NCI-H1694 (cell line): ENCODE measurements around the gene NLRP4.
"Not testable (repeated sequence)": the region's sequence is repeated elsewhere in the genome, so short reads cannot be mapped to it uniquely, and the experiment has no call there.

ENCODE experiments used
- DNase-seq: peaks from one replicate; lab custom pipeline; 2025; lab: John Stamatoyannopoulos, UW

NLRP4 gene

DNA sequence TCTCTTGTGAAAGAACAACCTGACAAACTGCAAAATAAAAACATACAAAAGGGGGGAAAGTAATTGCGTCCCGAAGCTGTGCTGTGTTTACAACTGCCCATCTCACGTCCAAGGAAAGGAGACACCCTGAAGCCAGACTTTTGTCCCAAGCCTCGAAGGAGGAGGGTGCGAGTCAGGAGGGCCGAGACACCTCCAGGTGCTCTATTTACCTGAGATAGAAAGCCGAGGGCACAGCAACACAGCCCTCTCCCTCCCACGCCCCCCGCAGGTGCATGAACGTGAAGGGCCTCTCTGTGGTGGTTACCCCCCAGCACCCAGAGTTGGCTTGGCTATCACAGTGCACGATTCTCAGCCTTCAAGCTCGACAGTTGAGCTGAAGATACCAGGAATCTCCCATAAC lies 62.6 kb downstream of the NLRP4 start:
- no peak for DNase-seq

DNA sequence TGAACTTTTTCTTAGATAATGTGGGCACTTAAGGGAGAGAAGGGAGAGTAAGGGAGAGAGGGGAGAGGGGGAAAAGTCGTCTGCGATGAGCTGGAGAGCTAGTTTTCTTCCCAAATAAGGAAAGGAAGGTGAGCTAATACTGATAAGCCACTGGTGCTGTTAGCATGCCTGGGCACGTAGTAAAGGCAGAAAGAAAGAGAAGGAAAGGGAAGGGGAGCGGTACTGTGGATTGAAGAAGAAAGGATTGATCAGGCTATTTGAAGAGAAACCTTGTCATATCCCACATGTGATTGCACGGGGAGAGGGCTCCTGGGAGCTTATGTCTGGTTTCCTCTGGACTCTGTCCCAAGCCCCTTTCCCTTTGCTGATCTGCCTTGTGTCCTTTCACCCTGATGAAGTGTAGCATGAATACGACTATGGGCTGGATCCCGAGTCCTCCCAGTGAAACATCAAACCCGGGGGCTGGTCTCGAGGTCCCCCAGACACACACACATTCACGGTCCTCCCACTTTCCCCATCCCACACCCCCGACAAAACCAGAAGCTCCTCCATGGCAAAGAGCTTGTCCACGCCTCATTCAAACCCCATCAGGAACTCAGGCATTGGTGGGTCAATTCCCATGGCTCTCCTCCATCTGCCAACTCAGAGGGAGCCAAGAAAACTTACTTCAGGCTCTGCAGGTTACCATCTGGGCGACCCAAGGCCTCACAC lies 65.2 kb downstream of the NLRP4 start:
- no peak for DNase-seq

DNA sequence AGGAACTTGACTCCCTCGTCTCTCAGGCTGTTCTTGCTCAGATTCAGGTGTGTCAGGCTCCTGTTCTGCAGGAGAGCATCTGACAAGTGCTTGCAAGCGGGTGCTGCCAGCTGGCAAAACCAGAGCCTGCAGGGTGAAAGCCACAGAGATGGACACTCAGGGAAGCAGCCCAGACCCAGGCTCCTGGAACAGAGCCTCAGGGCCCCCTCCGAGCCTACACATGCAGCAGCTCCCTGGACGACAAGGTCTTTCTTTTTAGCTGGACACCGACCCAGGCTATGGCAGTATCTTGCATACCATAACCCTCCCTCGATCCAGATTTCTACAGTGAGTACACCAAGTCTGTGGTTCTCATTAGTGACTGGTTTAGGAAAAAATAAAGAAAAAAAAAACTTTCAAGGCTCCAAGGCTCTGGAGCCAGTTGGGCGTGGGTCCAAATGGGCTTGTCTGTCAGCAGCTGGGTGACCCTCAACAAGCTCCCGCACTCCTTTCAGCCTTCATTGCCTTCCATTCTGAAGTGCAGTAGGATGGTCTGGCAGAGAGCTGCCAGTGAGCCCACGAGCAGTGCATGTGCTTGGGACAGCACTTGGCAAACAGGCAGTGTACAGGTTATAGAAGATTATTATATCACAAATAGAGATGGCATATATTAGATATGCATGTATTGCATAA lies 65.9 kb downstream of the NLRP4 start:
- no peak for DNase-seq

DNA sequence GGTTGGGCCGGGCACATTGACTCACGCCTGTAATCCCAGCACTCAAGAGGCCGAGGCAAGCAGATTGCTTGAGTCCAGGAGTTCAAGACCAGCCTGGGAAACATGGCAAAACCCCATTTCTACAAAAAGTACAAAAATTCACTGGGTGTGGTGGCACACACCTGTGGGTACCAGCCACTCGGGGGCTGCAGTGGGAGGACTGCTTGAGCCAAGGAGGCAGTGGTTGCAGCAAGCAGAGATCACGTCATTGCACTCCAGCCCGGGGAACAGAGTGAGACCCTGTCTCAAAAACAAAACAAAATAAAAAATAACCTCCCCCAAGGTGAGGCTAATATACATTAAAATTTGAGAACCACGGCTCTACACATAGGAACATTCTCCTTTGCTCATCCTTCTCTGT lies 70.9 kb downstream of the NLRP4 start:
- no peak for DNase-seq

DNA sequence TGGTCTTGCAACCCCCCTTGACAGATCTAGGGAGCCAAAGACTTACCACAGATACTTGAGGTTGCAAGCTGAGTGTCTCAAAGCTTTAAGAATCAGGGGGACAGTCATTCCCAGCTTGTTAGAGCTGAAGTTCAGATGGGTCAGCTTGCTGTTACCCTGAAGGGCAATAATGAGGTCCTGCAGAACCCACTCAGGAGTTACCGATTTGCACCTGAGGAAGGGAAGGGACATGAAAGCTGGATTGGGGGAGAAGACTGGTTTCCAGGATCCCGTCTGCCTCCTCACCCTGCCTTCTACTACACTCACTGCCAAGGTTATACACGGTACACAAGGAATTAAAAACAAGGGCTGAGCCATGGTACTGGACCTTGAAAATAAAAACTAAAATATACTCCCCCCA lies 71.4 kb downstream of the NLRP4 start:
- DNase-seq, result no peak

DNA sequence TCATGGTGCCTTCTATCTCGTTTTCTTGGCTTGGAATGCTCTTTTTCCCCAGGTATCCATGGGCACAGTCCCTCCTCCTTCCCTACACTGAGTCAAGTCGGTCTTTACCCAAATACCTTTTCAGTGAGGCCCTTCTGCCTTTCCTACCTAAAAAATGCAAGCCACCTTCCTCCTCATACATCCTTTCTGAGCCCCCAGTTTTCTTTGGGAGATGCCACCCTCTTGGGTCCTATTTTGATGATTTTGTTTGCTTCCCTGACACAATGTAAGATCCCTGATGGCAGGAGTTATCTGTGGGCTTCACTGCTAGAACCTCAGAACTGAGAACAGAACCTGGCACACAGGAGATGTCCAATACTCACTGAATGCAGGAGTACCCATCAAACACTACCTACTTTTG lies 73.5 kb downstream of the NLRP4 start:
- no peak for DNase-seq

DNA sequence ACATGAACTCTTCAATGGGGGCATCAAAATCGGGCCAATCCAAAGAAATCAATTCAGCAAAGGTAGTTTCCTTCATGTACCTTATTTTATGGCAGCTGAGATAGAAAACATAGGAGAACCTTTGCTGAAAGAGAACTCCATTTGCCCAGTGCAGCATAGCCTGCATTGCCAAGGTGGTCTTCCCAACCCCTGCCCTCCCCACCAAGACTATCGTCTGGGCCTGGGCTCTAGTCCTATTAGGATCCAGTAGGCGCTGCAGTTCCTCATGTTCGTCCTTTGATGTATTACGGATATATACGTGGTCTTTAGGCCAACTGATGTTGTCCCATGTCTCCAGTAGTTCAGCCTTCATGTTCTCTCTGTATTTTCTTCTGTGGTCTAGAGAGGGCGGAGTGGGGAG lies 76.6 kb downstream of the NLRP4 start:
- no peak for DNase-seq

DNA sequence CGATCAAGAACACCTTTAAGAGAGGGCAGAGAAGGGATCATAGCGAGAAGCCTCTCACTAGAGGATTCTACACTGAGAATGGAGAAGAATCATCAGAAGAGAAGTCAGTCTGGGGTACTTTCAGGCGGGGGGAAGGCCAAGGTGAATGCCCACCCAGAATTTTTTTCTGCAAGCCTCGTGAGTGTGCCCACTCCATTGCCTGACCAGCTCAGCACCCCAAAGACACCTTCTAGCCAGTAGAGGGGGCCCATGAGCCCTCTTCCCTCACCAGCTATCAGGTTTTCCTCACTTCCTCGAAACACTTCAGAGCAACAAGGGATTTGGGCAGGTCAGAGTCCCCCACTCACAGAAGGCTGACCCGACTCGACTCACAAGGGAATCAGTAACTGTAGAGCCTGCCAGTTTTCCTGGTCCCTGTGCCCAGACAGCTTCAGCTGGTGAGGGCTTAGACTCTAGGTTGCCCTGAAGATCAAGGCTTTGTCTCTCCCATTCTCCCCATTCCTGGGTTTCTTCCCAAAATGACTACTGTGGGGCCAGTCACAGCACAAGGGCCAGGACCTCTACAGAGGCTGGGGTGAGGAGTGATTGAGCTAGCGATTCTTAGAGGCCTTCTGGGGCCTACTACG lies 77.4 kb downstream of the NLRP4 start:
- DNase-seq, result no peak

DNA sequence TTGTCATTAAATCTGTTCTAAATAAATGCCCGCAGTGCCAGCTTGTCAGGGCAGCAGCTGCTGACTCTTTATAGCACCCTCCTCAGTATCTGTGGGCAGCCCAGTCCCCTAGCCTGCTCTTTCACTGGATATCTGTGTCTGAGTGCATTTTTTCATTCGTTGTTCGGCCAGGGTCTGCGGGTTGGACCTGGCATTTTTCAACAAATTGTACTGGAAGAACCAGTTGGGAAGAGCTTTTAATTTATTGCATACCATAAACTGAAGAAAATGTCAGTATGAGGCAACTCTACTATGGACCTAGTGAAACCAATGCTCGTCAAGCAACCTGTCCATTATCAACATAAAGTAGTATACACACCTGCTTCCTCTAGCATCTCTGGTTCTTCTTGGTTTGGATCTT lies 87.2 kb downstream of the NLRP4 start:
- no peak for DNase-seq

DNA sequence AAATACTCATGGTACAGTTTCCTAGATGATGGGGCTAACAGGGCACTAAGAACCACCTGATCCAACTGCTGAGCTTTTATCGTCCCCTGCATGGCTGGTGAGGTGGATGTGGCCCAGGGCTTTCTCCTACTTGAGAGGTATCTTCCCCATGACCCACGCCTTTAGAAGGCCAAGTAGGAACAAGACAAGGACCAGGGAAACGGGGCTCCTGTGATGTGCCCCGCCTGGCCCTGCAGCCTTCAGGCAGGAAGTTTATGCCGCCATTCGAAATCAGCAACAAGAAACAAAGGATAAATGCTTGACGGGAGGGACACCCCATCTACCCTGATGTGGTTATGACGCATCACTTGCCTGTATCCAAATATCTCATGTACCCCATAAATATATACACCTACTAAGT lies 91.7 kb downstream of the NLRP4 start:
- DNase-seq, result no peak

DNA sequence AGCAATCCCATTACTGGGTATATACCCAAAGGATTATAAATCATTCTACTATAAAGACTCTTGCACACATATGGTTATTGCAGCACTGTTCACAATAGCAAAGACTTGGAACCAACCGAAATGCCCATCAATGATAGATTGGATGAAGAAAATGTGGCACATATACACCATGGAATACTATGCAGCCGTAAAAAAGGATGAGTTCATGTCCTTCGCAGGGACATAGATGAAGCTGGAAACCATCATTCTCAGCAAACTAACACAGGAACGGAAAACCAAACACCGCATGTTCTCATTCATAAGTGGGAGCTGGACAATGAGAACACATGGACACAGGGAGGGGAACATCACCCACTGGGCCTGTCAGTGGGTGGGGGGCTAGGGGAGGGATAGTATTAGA lies 92.9 kb downstream of the NLRP4 start:
- not testable (repeated sequence) for DNase-seq

DNA sequence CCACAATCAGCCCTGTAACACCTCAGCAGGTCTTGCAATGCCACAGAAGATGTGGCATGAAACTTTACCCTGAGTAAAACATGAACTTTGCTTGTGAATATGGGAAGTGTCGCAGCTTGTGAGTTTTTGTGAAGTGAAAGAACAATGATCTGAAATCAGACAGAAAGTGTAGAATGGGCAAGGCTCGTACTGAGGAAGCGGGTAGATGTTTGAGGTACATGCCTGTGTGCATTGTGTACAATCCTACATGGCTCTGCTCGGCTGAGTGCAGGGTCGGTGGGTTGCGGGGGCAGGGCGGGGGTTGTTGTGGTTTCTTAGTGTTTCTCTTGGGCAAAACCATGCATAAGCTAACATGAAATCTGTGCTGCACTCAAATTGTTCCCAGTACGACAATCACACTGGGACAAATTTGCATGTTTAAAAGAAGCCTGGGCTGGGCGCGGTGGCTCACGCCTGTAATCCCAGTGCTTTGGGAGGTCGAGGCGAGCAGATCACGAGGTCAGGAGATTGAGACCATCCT lies 94.7 kb downstream of the NLRP4 start:
- no peak for DNase-seq
